COLO829 (cell line): ENCODE results near the gene ELK1.
"Not testable (repeated sequence)": the region's sequence is repeated elsewhere in the genome, so short reads cannot be mapped to it uniquely, and the experiment has no call there.

ENCODE experiments used
- DNase-seq: peaks from one replicate; pipeline ENCODE4 v3.0.0; 2012; ENCODE audit warnings: low spot score

Gene ELK1

GRCh38 chrX:47611489-47611888, 38.9 kb downstream of the ELK1 start:
- DNase-seq: no peak

- DNase-seq: no peak
These were observed 39.9 kb downstream of the ELK1 start for GRCh38 chrX:47610511-47610910.

GRCh38 chrX:47608130-47608810, 42.1 kb downstream of the ELK1 start:
- DNase-seq: no peak

GRCh38 chrX:47607091-47607490, 43.3 kb downstream of the ELK1 start:
- DNase-seq: no peak

- DNase-seq: no peak
These were observed 45.3 kb downstream of the ELK1 start for GRCh38 chrX:47605024-47605423.

- DNase-seq: not testable (repeated sequence)
These were observed 47.2 kb downstream of the ELK1 start for GRCh38 chrX:47603125-47603524.

- no peak for DNase-seq
These were observed 53.1 kb downstream of the ELK1 start for GRCh38 chrX:47597222-47597621.

- DNase-seq: no peak
These were observed 54.1 kb downstream of the ELK1 start for GRCh38 chrX:47596256-47596655.

GRCh38 chrX:47595716-47596251, 54.6 kb downstream of the ELK1 start:
- no peak for DNase-seq

GRCh38 chrX:47593522-47593921, 56.8 kb downstream of the ELK1 start:
- no peak for DNase-seq

GRCh38 chrX:47590984-47591383, 59.4 kb downstream of the ELK1 start:
- DNase-seq: no peak

GRCh38 chrX:47587906-47588735, 62.2 kb downstream of the ELK1 start:
- no peak for DNase-seq

GRCh38 chrX:47587091-47587891, 63.1 kb downstream of the ELK1 start:
- DNase-seq: no peak

GRCh38 chrX:47586043-47586787, 64.1 kb downstream of the ELK1 start:
- DNase-seq: no peak
